NB4 (cell line): Measurements from ENCODE around the gene UQCRFS1.
A peak's percentile ranks its signal among the peaks of the same experiment; 100 is the strongest.
"Not testable (repeated sequence)": the region's sequence is repeated elsewhere in the genome, so short reads cannot be mapped to it uniquely, and the experiment has no call there.

Experiments
- DNase-seq: peaks from one replicate; pipeline ENCODE4 v3.0.0; 2010; ENCODE audit warnings: low read depth
- H3K4me3 ChIP-seq: one replicate; pipeline ENCODE4 v1.5.1; 2011; ENCODE audit warnings: mild to moderate bottlenecking, low read depth, low read length, moderate library complexity
- CTCF ChIP-seq: IDR thresholded peaks from one replicate; pipeline ENCODE4 v1.5.1; 2012; ENCODE audit warnings: low read depth, low read length
- MAX ChIP-seq: IDR thresholded peaks from 2 replicates; pipeline ENCODE4 v1.6.1; 2011; ENCODE audit warnings: low read depth, low read length
- MYC ChIP-seq: IDR thresholded peaks from 2 replicates; pipeline ENCODE4 v1.6.1; 2011; ENCODE audit warnings: low read depth, low read length
- POLR2A ChIP-seq: IDR thresholded peaks from 2 replicates; pipeline ENCODE4 v1.6.1; 2011; ENCODE audit warnings: mild to moderate bottlenecking; ENCODE audit not compliant: insufficient read length; ENCODE audit errors: extremely low read depth

UQCRFS1 gene

GRCh38 chr19:29211562-29212355 is 1.2 kb downstream of the UQCRFS1 start:
- TF ChIP-seq CTCF (no peak), POLR2A (no peak), MAX (no peak), MYC (no peak)
- DNase-seq: peak; percentile 14
- peak overlapping the region; percentile 98 for H3K4me3 ChIP-seq

GRCh38 chr19:29211041-29211440 is 1.9 kb downstream of the UQCRFS1 start:
- H3K4me3 ChIP-seq: peak overlapping the region; percentile 98
- DNase-seq: not testable (repeated sequence)

GRCh38 chr19:29210502-29210901 is 2.4 kb downstream of the UQCRFS1 start:
- DNase-seq, H3K4me3 ChIP-seq: not testable (repeated sequence)

GRCh38 chr19:29207403-29208187 is 5.4 kb downstream of the UQCRFS1 start:
- H3K4me3 ChIP-seq, DNase-seq: not testable (repeated sequence)

- no peak for DNase-seq
- TF ChIP-seq CTCF (no peak), MYC (no peak), POLR2A (no peak), MAX (no peak)
- no peak overlapping the region for H3K4me3 ChIP-seq
These were observed 6.5 kb downstream of the UQCRFS1 start for GRCh38 chr19:29206453-29206852.

GRCh38 chr19:29202281-29202680 is 10.7 kb downstream of the UQCRFS1 start:
- TF ChIP-seq MAX (no peak), CTCF (no peak), MYC (no peak), POLR2A (no peak)
- no peak overlapping the region for H3K4me3 ChIP-seq
- DNase-seq: no peak

GRCh38 chr19:29201855-29202254 is 11.1 kb downstream of the UQCRFS1 start:
- DNase-seq: no peak
- TF ChIP-seq MYC (no peak), CTCF (no peak), MAX (no peak), POLR2A (no peak)
- no peak overlapping the region for H3K4me3 ChIP-seq
